Ovary (tissue), 9 donors: Measurements from ENCODE around the gene SENP7. TPM values are rescaled to one million over a fixed set of nuclear protein-coding genes. Genes with fewer than 3 reads are reported as not detected.

Experiments used
- DNase-seq, 5 donors: peaks; one replicate each; pipeline ENCODE4 v3.0.0-alpha.2; 2019 to 2020
- H3K27ac ChIP-seq, 2 donors: fragments of 200-600 bp; one replicate each; pipeline versions ENCODE4 v1.5.1 to v1.8.0; 2019 to 2022
- H3K27me3 ChIP-seq: fragments of 200-600 bp; one replicate; pipeline ENCODE4 v1.8.0; 2022
- H3K36me3 ChIP-seq: fragments of 200-600 bp; sonication (generic); one replicate; pipeline ENCODE4 v1.5.1; 2019
- H3K4me1 ChIP-seq: one replicate; pipeline ENCODE4 v1.8.1; 2013; ENCODE audit warnings: mild to moderate bottlenecking, moderate library complexity; ENCODE audit not compliant: insufficient read depth
- H3K4me3 ChIP-seq: fragments of 200-600 bp; sonication (generic); one replicate; pipeline ENCODE4 v1.5.1; 2017
- H3K9me3 ChIP-seq, 2 donors: fragments of 200-600 bp in 1 of 2; sonication (generic) in 1 of 2; one replicate each; pipeline versions ENCODE4 v1.5.1 to v1.8.1; 2013 to 2019; ENCODE audit warnings: mild to moderate bottlenecking in 1 of 2, moderate library complexity in 1 of 2
- EP300 ChIP-seq: sonication (generic); formaldehyde crosslinking; IDR thresholded peaks from one replicate; pipeline ENCODE4 v1.6.1; 2017; ENCODE audit warnings: antibody characterized with exemption
- POLR2A ChIP-seq: fragments of 450-650 bp; IDR thresholded peaks from one replicate; pipeline ENCODE4 v1.6.1; 2017; ENCODE audit warnings: antibody characterized with exemption, mild to moderate bottlenecking, moderate library complexity
- WGBS, 3 donors: extraction: QIAGEN DNeasy Blood & Tissue Kit in 1 of 3; methylation state at CpG; one replicate each; pipeline versions ENCODE4 v1.1.5 to v1.1.7; 2013 to 2017; 5-methylcytosine and 5-hydroxymethylcytosine counted together
- intact Hi-C, 4 donors: fragments of 100-400 bp; cut with DNase I; formaldehyde crosslinking; loops; one replicate each; pipeline versions ENCODE4 v1.11.0 to v1.15.1; 2022 to 2023
- polyA plus RNA-seq, 2 donors: library from polyadenylated mRNA; stranded (reverse); fragments of 200-250 nt in 1 of 2; fragments of 350-450 nt in 1 of 2; fragmentation: Illumina TruSeq in 1 of 2; extraction: RNeasy Lipid Tissue Mini Kit (QIAGEN cat#74804) in 1 of 2; gene quantifications; one replicate each; pipeline ENCODE4 v1.2.3, GENCODE V29; 2013 to 2014
- total RNA-seq, 7 donors: library from RNA; depleted of rRNA in 2 of 7; stranded (reverse); fragments of >200 nt in 2 of 7; fragmentation: NEBNext Ultra II Directional in 3 of 7; extraction: Animal tissue kit (Norgen Biotek cat#: 25700) in 3 of 7; gene quantifications; one replicate each; pipeline versions ENCODE4 v1.1.0 to v1.2.4, GENCODE V29; 2016 to 2023
- TF ChIP-seq, protein P1 (sequence below), 3 donors: fragments of 450-650 bp in 2 of 3; fragments of 200-600 bp in 1 of 3; IDR thresholded peaks; one replicate each; pipeline versions ENCODE4 v1.5.1 to v1.8.0; 2016 to 2022; ENCODE audit warnings: antibody characterized with exemption in 3 of 3, mild to moderate bottlenecking in 1 of 3
- donor health status: DM: no; HTN: no; CAD: no; lungs with moderate emphysema.
- donor health status: DM: no; HTN: no; CAD: no.
- donor health status: Bipolar disorder and iron deficiency.
- donor health status: DM: yes; HTN: yes; CAD: no.
- donor health status: DM: no; HTN: no; CAD: no.
- donor health status: DM: yes; HTN: yes; CAD: no.

SENP7 gene
- total and polyA plus RNA-seq, 9 donors = 16.9 to 33.4 (median 26.8) TPM

DNA sequence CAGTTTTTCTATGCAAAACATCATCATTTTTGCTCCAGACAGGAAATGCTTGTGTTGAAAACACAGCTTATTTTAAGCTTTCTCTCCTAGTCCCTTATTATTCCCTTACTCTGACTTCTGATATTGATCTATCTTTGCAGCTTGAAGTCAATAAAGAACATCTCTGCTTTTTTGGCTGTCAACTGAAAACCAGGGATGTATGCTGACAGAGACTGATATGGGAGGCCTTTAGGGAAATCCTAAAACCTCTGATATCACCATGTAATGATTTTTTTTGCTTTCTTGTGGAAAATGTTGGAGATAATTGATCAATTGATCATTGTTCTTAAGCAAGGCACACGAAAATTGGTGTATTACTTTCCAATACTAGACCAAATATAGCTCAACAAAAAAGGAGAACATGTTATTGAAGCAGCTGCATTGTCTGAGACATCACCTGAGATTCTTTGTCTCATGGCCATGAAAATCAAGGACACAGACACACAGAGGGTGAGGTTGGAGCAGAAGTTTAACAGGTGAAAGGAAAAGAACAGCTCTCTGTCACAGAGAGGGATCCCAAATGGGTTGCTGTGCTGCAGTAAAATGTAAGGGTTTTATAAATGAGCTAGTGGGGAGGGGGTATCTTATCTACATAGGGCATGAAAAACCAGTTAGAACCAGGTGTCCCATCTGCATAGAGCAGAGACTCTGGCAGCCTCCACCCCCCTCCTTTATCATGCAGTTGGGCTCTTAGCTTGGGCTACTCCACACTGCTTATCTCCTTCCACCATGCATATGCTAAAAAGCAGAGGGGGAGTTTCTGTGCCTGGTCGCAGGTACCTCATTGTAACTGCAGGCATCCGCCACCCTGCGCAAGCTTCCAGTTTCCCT is 17.0 kb upstream of the SENP7 start:
- no peak for DNase-seq
- H3K9me3 ChIP-seq = peaks cover 0 to 3% of the 10 kb centered on the region in 2 donors
- H3K27me3 ChIP-seq = no peaks in the 10 kb centered on the region
- no peaks in the 10 kb centered on the region for H3K4me1 ChIP-seq
- no peak overlapping the region for H3K27ac ChIP-seq
- TF ChIP-seq EP300 (no peak), POLR2A (no peak)
- TF ChIP-seq, protein P1, sequence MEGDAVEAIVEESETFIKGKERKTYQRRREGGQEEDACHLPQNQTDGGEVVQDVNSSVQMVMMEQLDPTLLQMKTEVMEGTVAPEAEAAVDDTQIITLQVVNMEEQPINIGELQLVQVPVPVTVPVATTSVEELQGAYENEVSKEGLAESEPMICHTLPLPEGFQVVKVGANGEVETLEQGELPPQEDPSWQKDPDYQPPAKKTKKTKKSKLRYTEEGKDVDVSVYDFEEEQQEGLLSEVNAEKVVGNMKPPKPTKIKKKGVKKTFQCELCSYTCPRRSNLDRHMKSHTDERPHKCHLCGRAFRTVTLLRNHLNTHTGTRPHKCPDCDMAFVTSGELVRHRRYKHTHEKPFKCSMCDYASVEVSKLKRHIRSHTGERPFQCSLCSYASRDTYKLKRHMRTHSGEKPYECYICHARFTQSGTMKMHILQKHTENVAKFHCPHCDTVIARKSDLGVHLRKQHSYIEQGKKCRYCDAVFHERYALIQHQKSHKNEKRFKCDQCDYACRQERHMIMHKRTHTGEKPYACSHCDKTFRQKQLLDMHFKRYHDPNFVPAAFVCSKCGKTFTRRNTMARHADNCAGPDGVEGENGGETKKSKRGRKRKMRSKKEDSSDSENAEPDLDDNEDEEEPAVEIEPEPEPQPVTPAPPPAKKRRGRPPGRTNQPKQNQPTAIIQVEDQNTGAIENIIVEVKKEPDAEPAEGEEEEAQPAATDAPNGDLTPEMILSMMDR (IDR thresholded peaks at IDR 0.05) = no peak
- intact Hi-C loops = no loop called here
- 71 to 77% (median 71%) methylated on average over 4 of the region's 4 CpGs for WGBS, 3 donors
- H3K36me3 ChIP-seq = no peaks in the 10 kb centered on the region
- H3K4me3 ChIP-seq = no peak overlapping the region

DNA sequence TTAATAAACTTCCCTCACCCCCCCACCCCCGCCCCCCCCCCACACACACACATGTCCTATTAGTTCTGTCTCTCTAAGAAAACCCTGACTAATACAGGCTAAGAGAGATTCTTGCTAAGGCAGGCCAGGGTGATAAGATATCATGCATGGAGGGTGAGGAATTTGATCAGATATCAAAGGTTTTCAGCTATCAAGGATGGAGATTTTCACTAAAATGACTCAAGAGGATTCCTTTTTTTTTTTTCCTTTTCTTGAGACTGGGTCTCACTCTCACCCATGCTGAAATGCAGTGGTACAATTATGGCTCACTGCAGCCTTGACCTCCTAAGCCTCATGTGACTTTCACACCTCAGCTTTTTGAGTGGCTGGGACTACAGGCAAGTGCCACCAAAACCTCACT is 14.9 kb upstream of the SENP7 start:
- TF ChIP-seq POLR2A = no peak
- TF ChIP-seq, protein P1 (IDR thresholded peaks at IDR 0.05) = no peak
- TF ChIP-seq EP300 = no peak
- H3K4me3 ChIP-seq = no peak overlapping the region
- no peak for DNase-seq
- H3K36me3 ChIP-seq = no peaks in the 10 kb centered on the region
- no peaks in the 10 kb centered on the region for H3K4me1 ChIP-seq
- intact Hi-C loops = no loop called here
- H3K9me3 ChIP-seq = peaks cover 0 to 3% of the 10 kb centered on the region in 2 donors
- H3K27me3 ChIP-seq = no peaks in the 10 kb centered on the region
- WGBS, 3 donors = 13 to 42% (median 33%) methylated on average over 1 of the region's 1 CpG
- H3K27ac ChIP-seq = no peak overlapping the region

DNA sequence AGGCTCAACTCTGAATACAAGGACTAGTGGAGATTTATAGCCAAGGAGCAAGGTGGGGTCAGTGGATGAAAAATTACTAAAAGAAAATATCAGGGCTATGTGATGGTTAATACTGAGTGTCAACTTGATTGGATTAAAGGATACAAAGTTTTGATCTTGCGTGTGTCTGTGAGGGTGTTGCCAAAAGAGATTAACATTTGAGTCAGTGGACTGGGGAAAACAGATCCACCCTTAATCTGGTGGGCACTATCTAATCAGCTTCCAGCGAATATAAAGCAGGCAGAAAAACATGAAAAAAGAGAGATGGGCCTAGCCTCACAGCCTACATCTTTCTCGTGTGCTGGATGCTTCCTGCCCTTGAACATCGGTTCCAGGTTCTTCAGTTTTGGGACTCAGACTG is 14.4 kb upstream of the SENP7 start:
- intact Hi-C loops = no loop called here
- Histone ChIP-seq H3K4me1 (no peaks in the 10 kb centered on the region), H3K27me3 (no peaks in the 10 kb centered on the region), H3K4me3 (no peak overlapping the region), H3K27ac (no peak overlapping the region), H3K9me3 (peaks cover 0 to 3% of the 10 kb centered on the region in 2 donors), H3K36me3 (no peaks in the 10 kb centered on the region)
- TF ChIP-seq EP300 (no peak), POLR2A (no peak)
- TF ChIP-seq, protein P1 (IDR thresholded peaks at IDR 0.05) = no peak
- DNase-seq = no peak
- WGBS, 3 donors = 46 to 67% (median 54%) methylated on average over 4 of the region's 4 CpGs

DNA sequence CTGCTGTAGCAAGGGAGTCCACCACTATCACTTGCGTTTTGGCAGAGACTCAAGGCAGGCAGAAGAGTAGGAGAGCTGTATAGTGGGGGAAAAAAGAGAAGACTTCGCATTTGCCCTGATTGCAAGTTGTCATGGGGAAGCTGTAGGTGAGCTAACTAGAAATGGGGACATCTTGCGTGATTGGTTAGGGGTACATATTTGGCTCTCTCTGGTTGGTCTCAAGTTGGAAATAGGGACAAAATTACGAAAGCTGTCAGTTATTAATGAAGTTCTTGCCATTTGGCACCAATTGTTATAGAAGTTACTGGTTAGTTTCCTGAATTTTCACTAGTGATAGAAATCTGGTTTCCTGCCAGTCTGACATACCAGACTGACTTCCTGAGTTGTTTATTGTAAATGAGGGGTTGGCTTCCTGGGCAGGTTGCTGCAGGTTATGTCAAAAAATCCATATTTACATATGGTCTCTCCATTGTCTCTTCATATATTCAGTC is 8.2 kb upstream of the SENP7 start:
- H3K4me1 ChIP-seq = no peaks in the 10 kb centered on the region
- no peaks in the 10 kb centered on the region for H3K27me3 ChIP-seq
- DNase-seq = no peak
- TF ChIP-seq EP300 (no peak), POLR2A (no peak)
- TF ChIP-seq, protein P1 (IDR thresholded peaks at IDR 0.05) = no peak
- intact Hi-C loops = no loop called here
- H3K36me3 ChIP-seq = no peaks in the 10 kb centered on the region
- no peak overlapping the region for H3K4me3 ChIP-seq
- H3K27ac ChIP-seq = no peak overlapping the region
- 52 to 65% (median 62%) methylated on average over 4 of the region's 4 CpGs for WGBS, 3 donors
- H3K9me3 ChIP-seq = peaks cover 0 to 2% of the 10 kb centered on the region in 2 donors
